CD4-positive, alpha-beta T cell treated with Interleukin-17A for 1 hour (primary cell): ENCODE measurements around the gene FOXC2.
A peak's percentile ranks its signal among the peaks of the same experiment; 100 is the strongest.

ENCODE experiments used
- DNase-seq: peaks from one replicate; pipeline ENCODE4 v3.0.0-alpha.2; 2020

The FOXC2 gene

DNA sequence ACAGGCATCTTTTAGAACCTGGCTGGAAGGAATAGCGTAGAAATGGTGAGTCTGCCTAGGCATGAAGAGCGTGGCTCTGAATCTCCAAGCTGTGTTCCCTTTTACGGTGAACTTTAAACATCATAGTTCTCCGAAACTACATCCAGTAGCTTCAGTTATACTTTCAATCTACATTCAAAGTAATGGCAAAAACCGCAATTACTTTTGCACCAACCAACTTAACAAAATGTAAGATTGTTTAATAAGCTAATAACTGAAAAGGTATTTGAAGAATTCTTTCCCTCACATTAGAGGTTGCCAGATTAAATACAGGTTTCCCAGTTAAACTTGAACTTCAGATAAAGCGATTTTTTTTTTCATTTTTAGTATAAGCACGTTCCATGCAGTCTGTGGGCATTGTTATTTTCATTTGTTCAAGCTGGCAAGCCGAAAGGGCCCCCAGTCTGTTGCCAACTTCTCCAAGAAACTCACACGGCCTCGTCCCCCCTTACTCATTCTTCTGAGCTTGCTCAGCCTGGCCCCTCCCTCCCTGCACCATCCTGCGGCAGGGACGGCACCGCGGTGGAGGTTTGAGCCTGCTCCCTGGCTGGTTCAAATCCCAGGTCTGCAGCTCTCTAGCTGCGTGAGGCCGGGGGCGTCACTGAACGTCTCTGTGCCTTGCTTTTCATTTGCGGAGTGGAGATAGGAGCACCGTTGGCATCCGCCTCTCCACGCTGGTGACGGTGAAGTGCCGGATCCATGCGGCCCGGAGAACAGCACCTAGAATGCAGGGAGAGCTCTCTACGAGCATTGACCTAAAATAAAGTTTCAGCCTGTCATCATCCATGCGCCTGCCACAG is 8.1 kb upstream of the FOXC2 start:
- no peak for DNase-seq

DNA sequence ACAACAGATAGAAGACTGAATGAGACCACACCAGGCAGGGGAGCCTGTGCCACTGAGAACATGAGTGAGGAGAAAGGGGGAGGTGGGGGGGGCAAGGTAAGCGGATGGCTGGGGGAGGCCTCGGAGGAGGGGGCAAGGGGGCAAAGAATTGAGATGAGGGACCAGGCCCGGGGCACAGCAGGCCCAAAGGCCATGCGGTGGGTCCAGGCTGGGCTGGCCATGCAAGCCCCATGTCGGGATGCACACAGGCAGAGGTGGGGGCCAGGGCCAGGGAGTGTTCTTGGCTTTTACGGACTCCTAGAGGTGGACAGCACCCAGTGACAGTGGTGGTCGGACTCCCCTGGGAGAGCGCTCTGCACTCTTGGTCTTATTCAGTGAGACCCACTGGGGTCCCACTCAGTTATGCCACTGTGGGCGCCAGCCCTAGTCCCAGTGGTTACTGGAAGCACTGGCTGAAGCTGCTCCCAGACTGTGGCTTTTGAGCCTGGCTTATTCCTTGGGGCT is 6.8 kb upstream of the FOXC2 start:
- no peak for DNase-seq

- no peak for DNase-seq
Observed at GRCh38 chr16:86562356-86562755, 4.3 kb upstream of the FOXC2 start.

- peak; percentile 90 for DNase-seq
Observed at GRCh38 chr16:86563469-86564345, 2.9 kb upstream of the FOXC2 start.

DNA sequence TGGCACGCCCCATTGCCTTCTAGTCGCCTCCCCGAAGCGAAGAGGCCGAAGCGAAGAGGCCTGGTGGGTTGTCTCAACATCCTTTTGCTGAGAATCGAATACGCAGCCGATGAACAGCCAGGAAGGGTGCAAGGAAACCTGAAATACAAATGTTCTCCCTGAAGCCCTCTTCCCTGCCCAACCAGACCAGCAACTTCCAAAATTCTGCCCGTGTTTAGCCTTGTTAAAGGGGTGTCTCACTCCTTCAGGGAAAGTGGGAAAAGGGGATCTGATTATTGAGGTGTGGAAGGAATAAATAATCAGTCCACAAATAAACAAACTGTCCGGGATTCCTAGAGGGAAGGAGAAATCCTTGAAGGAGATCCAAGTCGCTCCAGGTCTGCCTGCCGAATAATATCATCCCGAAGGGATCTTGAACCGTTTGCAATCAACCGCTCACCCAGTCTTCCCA is 1.4 kb upstream of the FOXC2 start:
- DNase-seq: no peak

DNA sequence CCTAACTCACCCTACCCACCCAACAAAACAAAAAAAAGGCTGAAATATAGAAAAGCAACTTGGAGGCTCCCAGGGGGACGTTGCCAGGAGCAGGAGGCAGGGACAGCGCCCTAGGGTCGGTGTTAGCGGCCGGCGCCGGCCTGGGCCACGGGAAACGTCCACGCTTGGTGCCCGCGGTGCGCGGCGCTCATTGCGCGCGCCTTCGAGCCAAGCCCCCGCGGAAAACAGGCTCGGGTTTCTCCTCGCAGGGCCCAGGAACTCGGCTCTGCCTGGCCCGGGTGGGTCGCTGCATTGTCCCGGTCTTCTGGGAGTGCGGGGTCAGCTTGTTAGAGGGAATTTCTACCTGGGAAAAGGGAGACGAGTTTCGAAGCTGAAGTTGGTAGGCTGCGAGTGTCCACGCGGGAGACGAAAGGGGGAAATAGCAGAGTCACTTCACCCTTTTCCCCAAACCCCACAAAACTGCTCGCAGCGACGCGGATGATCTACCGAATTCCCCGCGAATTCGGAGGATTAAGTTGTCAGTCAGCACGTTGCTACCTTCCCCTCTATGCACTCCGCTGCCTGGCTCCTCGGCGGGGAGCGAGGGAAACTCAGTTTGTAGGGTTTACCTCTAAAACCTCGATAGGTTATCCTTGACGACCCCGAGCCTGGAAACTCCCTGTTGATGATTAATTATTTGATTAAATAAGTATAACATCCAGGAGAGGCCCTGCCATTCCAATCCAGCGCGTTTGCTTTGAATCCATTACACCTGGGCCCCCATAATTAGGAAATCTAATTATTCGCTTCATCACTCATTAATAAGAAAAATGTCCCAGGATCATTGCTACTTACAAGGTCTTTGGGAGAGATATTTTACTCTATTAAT is 751 bp upstream of the FOXC2 start:
- no peak for DNase-seq

DNA sequence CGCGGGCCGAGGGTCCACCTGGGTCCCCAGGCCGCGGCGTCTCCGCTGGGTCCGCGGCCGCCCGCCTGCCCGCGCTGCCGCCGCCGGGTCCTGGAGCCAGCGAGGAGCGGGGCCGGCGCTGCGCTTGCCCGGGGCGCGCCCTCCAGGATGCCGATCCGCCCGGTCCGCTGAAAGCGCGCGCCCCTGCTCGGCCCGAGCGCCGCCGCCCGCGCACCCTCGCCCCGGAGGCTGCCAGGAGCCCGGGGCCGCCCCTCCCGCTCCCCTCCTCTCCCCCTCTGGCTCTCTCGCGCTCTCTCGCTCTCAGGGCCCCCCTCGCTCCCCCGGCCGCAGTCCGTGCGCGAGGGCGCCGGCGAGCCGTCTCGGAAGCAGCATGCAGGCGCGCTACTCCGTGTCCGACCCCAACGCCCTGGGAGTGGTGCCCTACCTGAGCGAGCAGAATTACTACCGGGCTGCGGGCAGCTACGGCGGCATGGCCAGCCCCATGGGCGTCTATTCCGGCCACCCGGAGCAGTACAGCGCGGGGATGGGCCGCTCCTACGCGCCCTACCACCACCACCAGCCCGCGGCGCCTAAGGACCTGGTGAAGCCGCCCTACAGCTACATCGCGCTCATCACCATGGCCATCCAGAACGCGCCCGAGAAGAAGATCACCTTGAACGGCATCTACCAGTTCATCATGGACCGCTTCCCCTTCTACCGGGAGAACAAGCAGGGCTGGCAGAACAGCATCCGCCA is 504 bp downstream of the FOXC2 start:
- no peak for DNase-seq

- no peak for DNase-seq
Observed at GRCh38 chr16:86567701-86568581, 1.3 kb downstream of the FOXC2 start.

DNA sequence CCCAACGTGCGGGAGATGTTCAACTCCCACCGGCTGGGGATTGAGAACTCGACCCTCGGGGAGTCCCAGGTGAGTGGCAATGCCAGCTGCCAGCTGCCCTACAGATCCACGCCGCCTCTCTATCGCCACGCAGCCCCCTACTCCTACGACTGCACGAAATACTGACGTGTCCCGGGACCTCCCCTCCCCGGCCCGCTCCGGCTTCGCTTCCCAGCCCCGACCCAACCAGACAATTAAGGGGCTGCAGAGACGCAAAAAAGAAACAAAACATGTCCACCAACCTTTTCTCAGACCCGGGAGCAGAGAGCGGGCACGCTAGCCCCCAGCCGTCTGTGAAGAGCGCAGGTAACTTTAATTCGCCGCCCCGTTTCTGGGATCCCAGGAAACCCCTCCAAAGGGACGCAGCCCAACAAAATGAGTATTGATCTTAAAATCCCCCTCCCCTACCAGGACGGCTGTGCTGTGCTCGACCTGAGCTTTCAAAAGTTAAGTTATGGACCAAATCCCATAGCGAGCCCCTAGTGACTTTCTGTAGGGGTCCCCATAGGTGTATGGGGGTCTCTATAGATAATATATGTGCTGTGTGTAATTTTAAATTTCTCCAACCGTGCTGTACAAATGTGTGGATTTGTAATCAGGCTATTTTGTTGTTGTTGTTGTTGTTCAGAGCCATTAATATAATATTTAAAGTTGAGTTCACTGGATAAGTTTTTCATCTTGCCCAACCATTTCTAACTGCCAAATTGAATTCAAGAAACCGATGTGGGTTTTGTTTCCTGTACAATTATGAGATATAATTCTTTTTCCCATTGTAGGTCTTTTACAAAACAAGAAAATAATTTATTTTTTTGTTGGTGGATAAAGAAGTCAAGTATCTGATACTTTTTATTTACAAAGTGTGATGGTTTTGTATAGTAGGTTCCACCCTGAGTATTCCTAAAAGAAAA is 2.3 kb downstream of the FOXC2 start:
- no peak for DNase-seq

DNA sequence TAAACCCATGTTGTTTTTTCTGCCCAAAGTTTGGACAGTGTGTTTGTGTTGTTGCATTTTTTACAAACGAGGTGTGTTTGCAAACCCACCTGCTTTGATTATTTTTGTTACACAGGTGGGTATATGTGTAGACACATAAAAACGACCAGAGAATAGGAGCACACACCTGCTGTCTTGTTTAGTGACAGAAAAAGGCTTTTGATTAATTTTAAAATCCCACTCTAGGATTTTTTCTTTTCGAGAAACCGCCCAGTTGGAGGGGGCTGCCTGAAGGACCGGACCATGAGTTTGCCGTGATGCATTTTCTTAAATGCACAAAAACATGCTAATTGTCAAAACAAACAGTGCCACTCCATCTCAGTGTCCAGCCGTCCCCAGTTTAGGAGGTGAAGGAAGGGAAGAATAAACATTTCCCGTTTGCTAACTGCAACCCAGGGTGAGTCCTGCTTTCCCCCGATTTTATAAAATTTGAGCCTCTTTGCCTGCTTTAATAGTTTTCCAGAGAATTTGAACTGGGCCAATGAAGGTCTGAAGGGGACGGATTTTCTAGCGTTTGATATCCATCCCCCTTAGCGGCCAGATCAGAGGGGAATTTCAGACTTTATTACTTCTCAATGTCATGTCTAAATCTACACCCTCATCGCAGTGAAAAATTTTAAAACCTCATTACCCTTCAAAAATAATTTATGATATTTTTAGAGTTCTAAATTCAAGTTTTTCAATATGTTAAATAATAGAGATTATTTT is 3.2 kb downstream of the FOXC2 start:
- no peak for DNase-seq

DNA sequence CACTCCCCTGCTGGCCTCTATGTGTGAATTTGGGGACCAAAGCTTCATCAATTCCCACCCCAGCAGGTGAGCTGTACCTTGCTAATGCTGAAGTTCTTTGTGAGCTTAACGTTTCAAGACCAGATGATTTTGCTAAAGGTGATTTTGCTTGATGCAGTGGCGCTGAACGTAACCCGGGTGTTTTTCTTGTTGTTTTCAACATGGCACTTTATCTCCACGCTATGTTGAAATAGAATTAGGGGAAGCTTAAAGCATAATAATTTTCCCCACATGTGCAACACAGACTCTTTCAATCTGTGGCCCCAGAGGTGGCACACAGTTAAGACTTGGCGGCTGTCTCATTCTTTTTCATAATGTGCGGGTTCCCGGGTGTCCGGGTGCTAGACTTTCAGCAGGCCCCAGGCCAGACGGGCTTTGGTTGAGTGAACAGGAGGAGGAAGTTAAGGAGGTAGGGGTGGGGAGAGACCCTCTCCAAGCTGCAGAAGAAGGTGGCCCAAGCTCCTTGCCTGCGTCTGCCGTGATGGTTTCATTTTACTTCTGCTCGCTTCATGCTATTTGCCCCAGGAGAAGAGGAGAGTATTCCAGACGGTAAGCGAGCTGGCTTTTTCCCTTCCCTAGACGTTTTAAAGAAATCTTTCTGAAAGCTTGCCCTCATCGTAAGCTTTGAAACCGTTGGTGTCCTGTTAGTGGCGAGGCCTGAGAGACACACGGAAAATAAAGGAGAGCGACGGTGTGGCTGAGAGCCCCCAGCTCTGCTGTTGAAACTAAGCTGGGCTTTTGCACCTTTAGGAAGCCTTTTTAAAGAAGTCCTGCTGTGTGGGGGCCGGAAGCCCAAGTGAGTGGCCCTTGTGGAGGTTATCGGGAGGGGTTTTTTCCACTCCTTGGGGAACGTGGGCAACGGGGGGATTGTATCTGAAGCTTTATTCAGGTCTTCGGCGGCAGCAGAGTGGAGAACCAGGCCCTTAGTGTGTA is 4.2 kb downstream of the FOXC2 start:
- DNase-seq: no peak

- no peak for DNase-seq
Observed at GRCh38 chr16:86571530-86571915, 4.9 kb downstream of the FOXC2 start.

DNA sequence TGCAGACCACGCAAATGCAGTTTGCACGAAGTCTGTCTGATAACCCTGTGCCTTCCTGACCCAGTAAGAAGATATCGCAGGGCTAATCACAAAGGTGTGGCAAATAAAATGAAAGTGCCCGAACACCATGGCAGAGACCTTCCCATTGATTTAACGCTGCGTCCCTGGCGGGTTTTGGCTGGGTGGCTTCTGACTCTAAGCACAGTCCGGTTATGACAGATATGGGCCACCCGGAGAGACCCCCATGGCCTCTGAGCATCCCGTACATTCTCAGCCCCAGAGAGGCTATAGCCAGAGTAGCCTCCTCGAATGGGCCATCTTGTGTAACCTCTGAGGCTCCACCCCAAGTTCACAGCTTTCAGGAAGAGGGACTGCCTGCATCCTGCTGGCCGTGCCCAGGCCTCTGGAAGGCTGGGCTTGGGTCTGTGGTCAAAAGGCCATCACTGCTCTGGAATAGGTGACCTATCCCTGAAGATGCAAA is 5.5 kb downstream of the FOXC2 start:
- no peak for DNase-seq

DNA sequence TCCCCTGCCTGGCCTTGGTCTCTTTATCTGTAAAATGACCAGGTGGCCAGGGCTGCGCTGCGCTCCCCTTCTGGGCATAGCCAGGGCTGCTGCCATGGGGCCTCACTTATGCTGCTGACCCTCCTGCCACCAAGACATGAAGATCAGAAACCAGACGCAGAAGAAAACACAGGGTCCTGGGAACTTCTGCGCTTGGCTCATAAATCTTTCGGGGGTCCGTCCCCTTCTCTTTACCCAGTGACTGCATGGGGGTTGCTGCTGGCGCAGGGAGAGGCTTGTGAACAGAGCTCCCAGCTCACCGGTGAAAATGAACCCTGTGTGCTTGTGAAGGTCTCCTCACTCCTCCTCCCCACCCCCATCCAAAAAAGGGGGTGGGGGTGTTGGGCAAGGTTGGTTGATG is 6.0 kb downstream of the FOXC2 start:
- no peak for DNase-seq

DNA sequence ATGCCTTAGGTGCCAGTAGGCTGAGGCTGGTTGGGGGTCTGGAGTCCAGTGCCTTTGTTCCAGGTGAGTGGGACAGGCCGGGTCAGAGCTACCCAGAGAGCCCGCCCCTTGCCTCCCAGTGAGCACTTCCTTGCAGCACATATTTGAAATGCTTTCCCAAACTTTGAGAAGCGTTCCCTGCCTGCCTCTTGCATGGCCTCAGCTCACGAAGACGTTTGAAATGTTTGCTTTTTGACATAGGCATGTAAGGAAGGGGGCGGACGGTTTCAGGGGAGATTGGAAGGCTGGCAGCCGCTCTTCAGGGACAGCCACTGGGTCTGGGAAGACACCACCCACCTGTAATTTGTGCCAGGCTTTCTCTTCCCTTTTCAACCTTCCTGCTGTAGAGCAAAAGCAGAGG is 6.6 kb downstream of the FOXC2 start:
- DNase-seq: no peak

DNA sequence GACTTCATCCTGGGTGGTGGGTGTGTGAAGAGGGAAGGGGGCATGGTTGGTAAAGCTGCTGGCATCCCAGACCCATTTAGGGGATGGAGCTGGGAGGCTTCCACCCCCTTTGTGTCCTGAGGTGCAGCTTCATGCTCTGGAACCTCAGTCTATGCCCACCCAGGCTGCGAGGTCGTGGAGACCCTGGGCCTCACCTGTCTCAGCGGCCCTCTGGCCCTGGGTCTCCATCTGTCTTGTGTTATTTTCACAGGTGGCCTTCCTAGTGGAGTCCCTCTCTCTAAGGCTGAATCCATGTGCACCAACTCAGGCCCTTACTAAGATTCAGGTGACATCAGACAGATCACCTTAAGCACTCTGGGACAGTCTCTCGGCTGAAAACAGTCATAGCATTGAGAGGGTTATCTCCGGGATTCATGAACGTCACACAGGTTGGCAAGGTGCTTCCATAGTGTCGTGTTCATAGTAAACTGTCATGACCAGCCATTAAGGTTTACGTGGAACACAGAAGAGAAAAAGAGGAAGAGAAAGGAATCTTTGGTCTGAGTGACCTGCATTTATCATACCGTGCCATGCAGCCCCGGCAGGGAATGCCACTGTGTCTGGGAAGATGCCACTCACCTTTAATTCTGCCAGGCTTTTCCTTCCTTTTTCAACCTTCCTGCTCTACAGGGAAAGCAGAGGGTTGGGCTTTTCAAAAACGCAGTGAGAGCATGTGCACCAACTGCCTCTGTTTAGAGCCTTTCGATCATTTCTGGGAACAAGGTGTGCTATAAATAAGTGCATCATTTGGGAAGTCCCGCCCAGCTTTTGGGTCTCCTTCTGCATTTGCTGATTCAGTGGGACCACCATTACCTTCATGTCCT is 7.2 kb downstream of the FOXC2 start:
- DNase-seq: no peak

GRCh38 chr16:86574646-86575045 is 8.0 kb downstream of the FOXC2 start:
- DNase-seq: no peak
